ENCODE results near the gene RXFP2.

Gene RXFP2, protein sequence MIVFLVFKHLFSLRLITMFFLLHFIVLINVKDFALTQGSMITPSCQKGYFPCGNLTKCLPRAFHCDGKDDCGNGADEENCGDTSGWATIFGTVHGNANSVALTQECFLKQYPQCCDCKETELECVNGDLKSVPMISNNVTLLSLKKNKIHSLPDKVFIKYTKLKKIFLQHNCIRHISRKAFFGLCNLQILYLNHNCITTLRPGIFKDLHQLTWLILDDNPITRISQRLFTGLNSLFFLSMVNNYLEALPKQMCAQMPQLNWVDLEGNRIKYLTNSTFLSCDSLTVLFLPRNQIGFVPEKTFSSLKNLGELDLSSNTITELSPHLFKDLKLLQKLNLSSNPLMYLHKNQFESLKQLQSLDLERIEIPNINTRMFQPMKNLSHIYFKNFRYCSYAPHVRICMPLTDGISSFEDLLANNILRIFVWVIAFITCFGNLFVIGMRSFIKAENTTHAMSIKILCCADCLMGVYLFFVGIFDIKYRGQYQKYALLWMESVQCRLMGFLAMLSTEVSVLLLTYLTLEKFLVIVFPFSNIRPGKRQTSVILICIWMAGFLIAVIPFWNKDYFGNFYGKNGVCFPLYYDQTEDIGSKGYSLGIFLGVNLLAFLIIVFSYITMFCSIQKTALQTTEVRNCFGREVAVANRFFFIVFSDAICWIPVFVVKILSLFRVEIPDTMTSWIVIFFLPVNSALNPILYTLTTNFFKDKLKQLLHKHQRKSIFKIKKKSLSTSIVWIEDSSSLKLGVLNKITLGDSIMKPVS

DNA sequence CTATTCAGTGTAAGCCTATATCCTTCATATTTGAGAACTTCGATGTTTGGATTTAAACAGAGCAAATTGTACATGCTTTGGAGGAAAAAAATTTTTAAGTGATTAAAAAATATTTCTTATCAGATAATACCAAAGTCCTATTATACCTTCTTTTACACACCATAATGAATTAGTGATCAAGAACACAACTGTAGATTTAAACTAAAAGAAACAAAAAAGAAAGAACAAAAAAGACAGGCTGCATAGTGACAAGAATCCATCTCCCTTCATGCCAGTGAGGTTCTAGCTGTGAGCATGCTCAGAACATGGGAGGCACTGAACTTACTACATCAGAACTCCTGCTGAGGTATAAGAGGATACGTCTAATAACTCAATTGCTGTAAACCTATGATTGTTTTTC lies at the start of gene RXFP2:
RXFP2 (plus strand) TSS at position 301 of the 400 bp plus-strand sequence; CDS start at position 388, 87 bp downstream.
- Histone ChIP-seq H3K4me3 (ENCODE audit: low read depth in 1 of 2, low read length in 2 of 2) (no peak within 1 kb of the TSS), H3K27me3 (ENCODE audit: control insufficient read depth in 1 of 2, insufficient read depth in 2 of 2, low read length in 2 of 2) (no peaks in the 10 kb centered on the region), H3K9me3 (ENCODE audit: low read length) (no peaks in the 10 kb centered on the region), H3K4me1 (ENCODE audit: insufficient read depth, low read length) (no peaks in the 10 kb centered on the region), H3K36me3 (ENCODE audit: insufficient read depth, low read length) (no peaks in the 10 kb centered on the region), H3K9ac (ENCODE audit: low read length) (no peak within 1 kb of the TSS), H3K27ac (ENCODE audit: low read depth, low read length) (no peak within 1 kb of the TSS)

DNA sequence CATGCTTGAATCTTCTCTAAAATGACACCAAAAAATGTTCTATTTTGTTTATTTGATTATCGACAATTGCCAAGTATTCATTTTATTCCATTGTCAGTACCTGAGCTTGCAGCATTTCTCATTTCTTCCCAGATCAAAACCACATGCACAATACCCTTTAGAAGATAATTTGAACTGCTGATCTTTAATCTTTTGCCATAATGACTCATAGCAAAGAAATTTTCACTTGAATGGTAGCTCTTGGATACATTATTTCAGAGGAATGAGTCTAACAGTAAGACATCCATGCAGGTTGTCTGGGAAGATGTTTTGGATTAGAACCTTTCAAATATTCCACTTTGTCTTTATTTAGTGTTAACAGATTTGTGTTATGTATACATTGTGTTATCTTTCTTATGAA lies 42.0 kb upstream of the RXFP2 start:
- Histone ChIP-seq H3K9ac (ENCODE audit: low read length) (no peak overlapping the region), H3K9me3 (ENCODE audit: low read length) (peaks cover 9% of the 10 kb centered on the region), H3K4me1 (ENCODE audit: insufficient read depth, low read length) (no peaks in the 10 kb centered on the region)

DNA sequence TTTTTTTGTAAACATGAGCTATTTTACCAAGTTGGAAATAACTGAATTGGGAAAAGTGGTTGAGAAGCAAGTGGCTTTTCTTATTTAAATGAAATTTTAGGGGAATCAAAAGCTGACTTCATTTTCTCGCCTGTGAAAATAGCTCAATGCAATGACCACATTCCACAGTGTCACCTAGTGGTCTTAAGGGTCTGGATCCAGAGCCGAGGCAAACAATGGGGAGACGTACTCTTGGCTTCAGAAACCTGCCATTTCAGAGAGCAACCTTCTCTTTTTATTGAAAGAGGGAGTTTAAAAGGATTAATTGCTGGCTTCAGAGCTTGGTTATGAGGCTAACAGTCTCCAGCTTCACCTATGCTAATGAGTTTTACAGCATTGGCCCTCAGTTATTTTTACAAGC lies 39.7 kb upstream of the RXFP2 start:
- H3K27ac ChIP-seq (ENCODE audit: low read depth, low read length) = no peak overlapping the region
- H3K4me1 ChIP-seq (ENCODE audit: insufficient read depth, low read length) = no peaks in the 10 kb centered on the region
- peaks cover 4% of the 10 kb centered on the region for H3K9me3 ChIP-seq (ENCODE audit: low read length)
- H3K27me3 ChIP-seq (ENCODE audit: control insufficient read depth in 1 of 2, insufficient read depth in 2 of 2, low read length in 2 of 2) = no peaks in the 10 kb centered on the region
- no peak overlapping the region for H3K9ac ChIP-seq (ENCODE audit: low read length)
- H3K36me3 ChIP-seq (ENCODE audit: insufficient read depth, low read length) = no peaks in the 10 kb centered on the region
- H3K4me3 ChIP-seq (ENCODE audit: low read depth in 1 of 2, low read length in 2 of 2) = no peak overlapping the region

More for the DNA sequence above, 42.0 kb upstream of the RXFP2 start:
- Histone ChIP-seq H3K4me3 (ENCODE audit: low read depth in 1 of 2, low read length in 2 of 2) (no peak overlapping the region), H3K27me3 (ENCODE audit: control insufficient read depth in 1 of 2, insufficient read depth in 2 of 2, low read length in 2 of 2) (no peaks in the 10 kb centered on the region), H3K36me3 (ENCODE audit: insufficient read depth, low read length) (no peaks in the 10 kb centered on the region), H3K27ac (ENCODE audit: low read depth, low read length) (no peak overlapping the region)

DNA sequence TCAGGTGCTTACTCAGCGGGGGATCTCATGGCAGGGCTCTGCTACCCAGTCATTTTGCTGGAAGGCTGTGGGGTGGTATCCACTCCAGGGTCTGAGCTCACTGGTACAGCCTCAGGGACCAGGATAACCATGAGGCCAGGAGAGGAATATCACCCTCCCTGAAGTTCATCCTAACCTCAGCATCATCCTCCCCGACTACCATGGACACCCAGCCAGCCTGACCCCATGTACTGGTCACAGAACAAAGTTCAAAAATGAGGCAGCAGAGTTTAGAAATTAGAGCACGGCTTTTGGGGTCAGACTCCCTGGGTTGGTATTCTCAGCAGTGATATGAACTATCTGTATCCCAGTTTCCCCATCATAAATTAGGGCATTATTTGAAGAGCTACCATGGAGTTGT lies 35.5 kb upstream of the RXFP2 start:
- no peak overlapping the region for H3K4me3 ChIP-seq (ENCODE audit: low read depth in 1 of 2, low read length in 2 of 2)
- H3K27ac ChIP-seq (ENCODE audit: low read depth, low read length) = no peak overlapping the region
- no peaks in the 10 kb centered on the region for H3K4me1 ChIP-seq (ENCODE audit: insufficient read depth, low read length)
- no peaks in the 10 kb centered on the region for H3K27me3 ChIP-seq (ENCODE audit: control insufficient read depth in 1 of 2, insufficient read depth in 2 of 2, low read length in 2 of 2)
- no peak overlapping the region for H3K9ac ChIP-seq (ENCODE audit: low read length)
- no peaks in the 10 kb centered on the region for H3K9me3 ChIP-seq (ENCODE audit: low read length)
- no peaks in the 10 kb centered on the region for H3K36me3 ChIP-seq (ENCODE audit: insufficient read depth, low read length)

DNA sequence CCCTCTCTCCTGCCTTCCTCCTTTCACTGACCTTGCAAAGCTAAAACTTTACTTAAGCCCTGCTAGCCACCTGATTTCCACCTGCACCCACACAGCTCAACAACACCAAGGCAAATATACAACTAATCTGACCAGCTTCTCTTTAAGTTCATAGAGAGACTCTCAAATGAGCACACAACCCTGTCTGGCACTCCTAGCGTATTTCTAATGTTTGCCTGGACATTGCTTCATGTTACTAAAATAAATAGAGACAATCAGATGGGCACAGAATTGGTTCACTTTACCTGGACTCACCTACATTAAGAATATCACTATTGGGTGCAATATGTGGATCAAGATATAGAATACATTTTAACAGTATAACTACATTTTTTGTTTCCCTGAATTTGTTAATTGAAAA lies 33.2 kb upstream of the RXFP2 start:
- Histone ChIP-seq H3K27ac (ENCODE audit: low read depth, low read length) (no peak overlapping the region), H3K4me1 (ENCODE audit: insufficient read depth, low read length) (no peaks in the 10 kb centered on the region), H3K9me3 (ENCODE audit: low read length) (no peaks in the 10 kb centered on the region), H3K4me3 (ENCODE audit: low read depth in 1 of 2, low read length in 2 of 2) (no peak overlapping the region), H3K36me3 (ENCODE audit: insufficient read depth, low read length) (no peaks in the 10 kb centered on the region), H3K9ac (ENCODE audit: low read length) (no peak overlapping the region), H3K27me3 (ENCODE audit: control insufficient read depth in 1 of 2, insufficient read depth in 2 of 2, low read length in 2 of 2) (no peaks in the 10 kb centered on the region)

DNA sequence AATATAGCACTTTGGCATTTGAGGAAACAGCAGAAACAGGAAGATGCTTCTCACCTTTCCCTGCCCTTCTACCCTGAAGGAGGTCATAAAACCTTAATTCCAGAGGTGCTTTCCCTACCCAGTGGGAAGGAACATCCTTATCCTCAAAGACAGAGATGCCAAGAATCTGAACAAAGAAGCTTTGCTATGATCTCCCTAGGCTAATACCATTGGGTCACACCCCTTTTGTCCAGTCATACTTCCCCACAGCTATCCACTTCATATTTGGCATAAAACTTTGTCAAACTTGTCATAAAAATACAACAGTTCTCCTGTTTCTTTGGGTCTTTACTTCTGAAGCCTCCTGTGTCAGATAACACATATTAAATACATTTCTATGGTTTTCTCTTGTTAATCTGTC lies 21.7 kb upstream of the RXFP2 start:
- no peaks in the 10 kb centered on the region for H3K27me3 ChIP-seq (ENCODE audit: control insufficient read depth in 1 of 2, insufficient read depth in 2 of 2, low read length in 2 of 2)
- H3K9ac ChIP-seq (ENCODE audit: low read length) = no peak overlapping the region

DNA sequence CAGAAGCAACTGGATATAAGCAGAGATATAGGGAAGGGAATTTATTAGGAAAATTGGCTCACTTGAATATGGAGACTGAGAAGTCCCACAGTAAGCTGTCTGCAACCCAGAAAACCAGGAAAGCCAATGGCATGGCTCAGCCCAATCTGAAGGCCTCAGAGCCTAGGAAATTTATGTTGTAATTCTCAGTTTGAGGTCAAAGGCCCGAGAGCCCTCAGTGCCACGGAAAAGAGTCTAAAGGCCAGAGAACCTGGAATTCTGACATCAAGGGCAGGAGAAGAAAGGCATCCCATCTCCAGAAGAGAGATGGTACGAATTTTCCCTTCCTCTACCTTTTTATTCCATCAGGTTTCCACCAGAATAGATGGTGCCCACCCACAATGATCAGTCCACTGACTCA lies 20.1 kb upstream of the RXFP2 start:
- no peak overlapping the region for H3K27ac ChIP-seq (ENCODE audit: low read depth, low read length)
- H3K36me3 ChIP-seq (ENCODE audit: insufficient read depth, low read length) = no peaks in the 10 kb centered on the region
- H3K4me3 ChIP-seq (ENCODE audit: low read depth in 1 of 2, low read length in 2 of 2) = no peak overlapping the region
- no peaks in the 10 kb centered on the region for H3K9me3 ChIP-seq (ENCODE audit: low read length)
- no peaks in the 10 kb centered on the region for H3K27me3 ChIP-seq (ENCODE audit: control insufficient read depth in 1 of 2, insufficient read depth in 2 of 2, low read length in 2 of 2)
- no peaks in the 10 kb centered on the region for H3K4me1 ChIP-seq (ENCODE audit: insufficient read depth, low read length)
- no peak overlapping the region for H3K9ac ChIP-seq (ENCODE audit: low read length)

More for the DNA sequence above, 21.7 kb upstream of the RXFP2 start:
- no peak overlapping the region for H3K27ac ChIP-seq (ENCODE audit: low read depth, low read length)
- H3K9me3 ChIP-seq (ENCODE audit: low read length) = no peaks in the 10 kb centered on the region
- H3K4me3 ChIP-seq (ENCODE audit: low read depth in 1 of 2, low read length in 2 of 2) = no peak overlapping the region
- no peaks in the 10 kb centered on the region for H3K36me3 ChIP-seq (ENCODE audit: insufficient read depth, low read length)
- no peaks in the 10 kb centered on the region for H3K4me1 ChIP-seq (ENCODE audit: insufficient read depth, low read length)

DNA sequence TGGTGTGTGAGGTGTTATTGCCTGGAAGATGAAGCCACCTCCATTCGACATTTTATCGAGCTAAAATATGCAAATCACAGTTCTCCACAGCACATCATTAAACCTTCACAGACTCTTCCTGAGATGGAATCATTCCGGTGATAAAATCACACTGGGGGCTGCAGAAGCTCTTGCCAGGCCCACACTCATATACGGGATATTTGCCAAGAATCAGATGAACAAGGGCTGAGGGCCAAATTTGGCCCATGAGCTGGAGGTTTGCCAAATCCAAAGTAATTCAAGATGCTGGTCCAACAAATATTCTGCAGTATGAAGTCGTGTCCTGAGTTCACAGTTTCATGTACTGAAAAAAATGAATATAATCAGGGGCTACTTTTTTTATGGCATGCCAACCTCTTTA lies 16.7 kb upstream of the RXFP2 start:
- H3K36me3 ChIP-seq (ENCODE audit: insufficient read depth, low read length) = no peaks in the 10 kb centered on the region
- no peaks in the 10 kb centered on the region for H3K4me1 ChIP-seq (ENCODE audit: insufficient read depth, low read length)
- no peak overlapping the region for H3K4me3 ChIP-seq (ENCODE audit: low read depth in 1 of 2, low read length in 2 of 2)
- no peak overlapping the region for H3K27ac ChIP-seq (ENCODE audit: low read depth, low read length)
- no peaks in the 10 kb centered on the region for H3K27me3 ChIP-seq (ENCODE audit: control insufficient read depth in 1 of 2, insufficient read depth in 2 of 2, low read length in 2 of 2)
- no peak overlapping the region for H3K9ac ChIP-seq (ENCODE audit: low read length)
- H3K9me3 ChIP-seq (ENCODE audit: low read length) = no peaks in the 10 kb centered on the region

DNA sequence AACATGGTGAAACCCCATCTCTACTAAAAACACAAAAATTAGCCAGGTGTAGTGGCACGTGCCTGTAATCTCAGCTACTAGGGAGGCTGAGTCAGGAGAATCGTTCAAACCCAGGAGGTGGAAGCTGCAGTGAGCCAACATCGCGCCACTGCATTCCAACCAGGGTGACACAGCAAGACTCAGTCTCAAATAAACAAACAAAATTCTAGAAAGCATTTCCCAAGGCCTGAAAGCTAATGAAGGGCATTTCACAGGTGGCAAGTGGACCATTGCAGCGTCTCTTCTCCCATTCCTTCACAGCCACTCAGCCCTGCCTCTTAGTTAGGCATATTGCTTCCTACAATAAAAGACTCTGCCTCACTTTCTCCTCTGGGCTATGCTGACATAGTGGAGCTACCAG lies 13.5 kb upstream of the RXFP2 start:
- no peak overlapping the region for H3K27ac ChIP-seq (ENCODE audit: low read depth, low read length)
- no peak overlapping the region for H3K4me3 ChIP-seq (ENCODE audit: low read depth in 1 of 2, low read length in 2 of 2)
- no peak overlapping the region for H3K9ac ChIP-seq (ENCODE audit: low read length)
- no peaks in the 10 kb centered on the region for H3K9me3 ChIP-seq (ENCODE audit: low read length)
- no peaks in the 10 kb centered on the region for H3K27me3 ChIP-seq (ENCODE audit: control insufficient read depth in 1 of 2, insufficient read depth in 2 of 2, low read length in 2 of 2)
- no peaks in the 10 kb centered on the region for H3K36me3 ChIP-seq (ENCODE audit: insufficient read depth, low read length)
- H3K4me1 ChIP-seq (ENCODE audit: insufficient read depth, low read length) = no peaks in the 10 kb centered on the region

DNA sequence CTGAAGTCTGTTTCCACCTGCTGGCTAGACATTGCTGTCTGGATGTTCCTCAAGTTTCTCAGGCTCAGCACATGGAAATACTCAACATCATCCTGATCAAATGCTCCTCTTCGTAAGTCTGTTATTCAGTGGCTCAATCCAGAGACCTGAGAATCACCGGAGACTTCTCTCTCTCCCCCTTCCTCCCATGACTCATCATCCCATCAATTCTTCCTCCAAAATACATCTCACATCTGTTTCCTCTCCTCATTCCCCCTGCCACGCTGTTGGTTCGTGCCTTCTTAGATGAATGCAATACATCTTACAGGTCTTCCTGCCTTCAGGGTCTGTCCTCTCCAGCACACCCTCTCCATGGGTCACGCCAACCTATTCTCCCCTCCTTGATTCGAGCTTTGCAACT lies 7.4 kb upstream of the RXFP2 start:
- Histone ChIP-seq H3K4me3 (ENCODE audit: low read depth in 1 of 2, low read length in 2 of 2) (no peak overlapping the region), H3K9me3 (ENCODE audit: low read length) (no peaks in the 10 kb centered on the region), H3K27me3 (ENCODE audit: control insufficient read depth in 1 of 2, insufficient read depth in 2 of 2, low read length in 2 of 2) (no peaks in the 10 kb centered on the region), H3K4me1 (ENCODE audit: insufficient read depth, low read length) (no peaks in the 10 kb centered on the region), H3K27ac (ENCODE audit: low read depth, low read length) (no peak overlapping the region), H3K36me3 (ENCODE audit: insufficient read depth, low read length) (no peaks in the 10 kb centered on the region), H3K9ac (ENCODE audit: low read length) (no peak overlapping the region)

DNA sequence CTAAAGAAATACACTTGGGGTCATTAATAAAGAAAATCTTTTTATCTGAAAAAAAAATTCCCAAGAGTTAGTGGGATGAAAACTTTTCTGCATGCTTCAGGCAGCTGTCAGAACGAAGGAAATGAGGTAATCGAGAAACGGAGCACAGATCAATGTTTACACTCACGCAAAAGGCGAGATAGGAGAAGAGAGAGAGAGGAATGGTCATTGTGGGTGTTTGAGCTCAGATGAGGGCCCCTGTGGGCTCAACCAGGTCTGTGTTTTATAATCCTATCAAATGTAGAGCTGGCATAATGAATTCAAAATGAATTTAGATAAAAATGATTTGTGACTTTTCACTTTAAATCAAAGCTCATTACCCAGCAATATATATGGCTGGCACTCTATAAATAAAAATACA lies 6.3 kb upstream of the RXFP2 start:
- H3K27ac ChIP-seq (ENCODE audit: low read depth, low read length) = no peak overlapping the region
- no peaks in the 10 kb centered on the region for H3K4me1 ChIP-seq (ENCODE audit: insufficient read depth, low read length)
- H3K9ac ChIP-seq (ENCODE audit: low read length) = no peak overlapping the region
- H3K27me3 ChIP-seq (ENCODE audit: control insufficient read depth in 1 of 2, insufficient read depth in 2 of 2, low read length in 2 of 2) = no peaks in the 10 kb centered on the region
- H3K36me3 ChIP-seq (ENCODE audit: insufficient read depth, low read length) = no peaks in the 10 kb centered on the region
- no peaks in the 10 kb centered on the region for H3K9me3 ChIP-seq (ENCODE audit: low read length)
- H3K4me3 ChIP-seq (ENCODE audit: low read depth in 1 of 2, low read length in 2 of 2) = no peak overlapping the region

Data from muscle layer of colon (tissue), 2 donors.